ENCODE data around the gene KAZN. TPM values are rescaled to one million over a fixed set of nuclear protein-coding genes. Genes with fewer than 3 reads are reported as not detected.

The KAZN gene
- polyA plus RNA-seq, 1 experiment, result 5.5 TPM

DNA sequence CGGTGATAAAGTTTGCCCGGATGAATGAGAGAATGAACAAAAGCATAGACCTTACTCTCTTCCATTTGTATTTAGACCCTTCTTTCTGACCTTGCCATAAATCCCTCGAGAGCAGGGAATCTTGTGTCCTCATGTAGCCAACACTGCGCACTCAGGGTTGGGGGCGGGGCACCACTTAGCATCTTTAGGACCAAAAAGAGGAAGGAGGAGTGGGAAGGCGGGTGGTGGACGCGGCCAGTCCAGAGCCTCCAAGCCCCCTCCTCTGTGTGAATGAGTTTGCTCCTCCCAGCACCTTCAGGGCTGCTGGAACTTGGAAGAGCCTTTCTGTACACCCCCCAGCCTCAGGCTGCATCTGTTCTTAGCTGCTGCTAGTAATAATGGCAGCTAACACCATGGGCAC, 413.2 kb downstream of the KAZN start:
- no peak for DNase-seq (ENCODE audit: low read depth)
- CTCF ChIA-PET, result interaction anchor here (1.2 to 2.9 kb wide), 2 partner anchors 12 to 16 kb away, joined by 3 to 14 read pairs; no protein-coding TSS in a partner anchor
- POLR2A ChIA-PET, result no interaction called here
- no peak overlapping the region for H3K4me3 ChIP-seq (ENCODE audit: low read depth, low read length)
- no peak for TF ChIP-seq CTCF (IDR thresholded peaks at IDR 0.05; ENCODE audit: insufficient read depth, low read depth, low read length)
- no peaks in the 10 kb centered on the region for H3K36me3 ChIP-seq (ENCODE audit: control insufficient read depth, insufficient read depth, low read length)
- no peaks in the 10 kb centered on the region for H3K27me3 ChIP-seq (ENCODE audit: control insufficient read depth, insufficient read depth, low read length)

DNA sequence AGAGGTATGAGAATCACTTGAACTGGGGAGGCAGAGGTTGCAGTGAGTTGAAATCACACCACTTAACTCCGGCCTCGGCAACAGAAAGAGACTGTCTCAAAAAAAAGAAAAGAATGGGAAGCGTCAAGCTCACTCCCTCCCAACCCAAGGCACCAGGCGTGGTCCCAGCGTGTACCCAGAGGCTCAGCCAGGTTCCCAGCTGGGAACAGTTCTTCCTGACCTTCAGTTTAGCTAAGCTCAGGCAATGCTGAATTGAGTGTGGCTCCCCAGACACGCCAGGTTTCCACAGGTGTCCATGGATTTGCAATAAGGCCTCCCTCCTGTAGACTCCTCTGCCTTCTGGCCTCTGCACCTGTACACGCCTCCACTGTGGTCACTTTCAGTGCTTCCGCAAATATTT, 414.3 kb downstream of the KAZN start:
- POLR2A ChIA-PET, result no interaction called here
- CTCF ChIA-PET, result interaction anchor here (2.9 kb wide), 1 partner anchor 15 kb away, joined by 14 read pairs; no protein-coding TSS in a partner anchor

GRCh38 chr1:15013767-15014166, 415.3 kb downstream of the KAZN start:
- CTCF ChIA-PET, result interaction anchor here (2.9 kb wide), 1 partner anchor 14 kb away, joined by 14 read pairs; no protein-coding TSS in a partner anchor
- DNase-seq (ENCODE audit: low read depth), result no peak
- Histone ChIP-seq H3K4me3 (ENCODE audit: low read depth, low read length) (no peak overlapping the region), H3K36me3 (ENCODE audit: control insufficient read depth, insufficient read depth, low read length) (no peaks in the 10 kb centered on the region), H3K27me3 (ENCODE audit: control insufficient read depth, insufficient read depth, low read length) (no peaks in the 10 kb centered on the region)
- TF ChIP-seq CTCF (IDR thresholded peaks at IDR 0.05; ENCODE audit: insufficient read depth, low read depth, low read length), result no peak
- POLR2A ChIA-PET, result no interaction called here

More for the DNA sequence above, 414.3 kb downstream of the KAZN start:
- TF ChIP-seq CTCF (IDR thresholded peaks at IDR 0.05; ENCODE audit: insufficient read depth, low read depth, low read length), result no peak
- Histone ChIP-seq H3K27me3 (ENCODE audit: control insufficient read depth, insufficient read depth, low read length) (no peaks in the 10 kb centered on the region), H3K4me3 (ENCODE audit: low read depth, low read length) (no peak overlapping the region), H3K36me3 (ENCODE audit: control insufficient read depth, insufficient read depth, low read length) (no peaks in the 10 kb centered on the region)
- DNase-seq (ENCODE audit: low read depth), result no peak

DNA sequence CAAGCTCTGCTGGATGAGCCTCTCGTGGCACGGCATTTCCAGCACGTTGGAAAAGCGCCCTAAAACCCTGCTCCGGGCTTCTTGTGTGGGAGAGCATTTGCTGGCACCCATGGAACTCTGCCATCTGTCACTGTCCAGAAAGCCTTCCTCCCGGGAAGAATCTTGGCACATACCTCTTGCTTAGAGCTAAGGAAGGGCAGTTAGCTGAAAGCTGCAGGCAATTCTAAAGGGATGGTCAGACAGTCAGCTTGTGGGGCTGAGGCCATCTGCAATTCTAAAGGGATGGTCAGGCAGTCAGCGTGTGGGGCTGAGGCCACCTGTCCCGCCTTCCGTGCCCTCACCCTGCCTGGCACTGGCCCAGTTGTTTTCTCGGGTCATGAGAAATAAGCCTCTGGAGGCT, 416.0 kb downstream of the KAZN start:
- Histone ChIP-seq H3K36me3 (ENCODE audit: control insufficient read depth, insufficient read depth, low read length) (no peaks in the 10 kb centered on the region), H3K27me3 (ENCODE audit: control insufficient read depth, insufficient read depth, low read length) (no peaks in the 10 kb centered on the region), H3K4me3 (ENCODE audit: low read depth, low read length) (no peak overlapping the region)
- no peak for DNase-seq (ENCODE audit: low read depth)
- TF ChIP-seq CTCF (IDR thresholded peaks at IDR 0.05; ENCODE audit: insufficient read depth, low read depth, low read length), result no peak
- ChIA-PET POLR2A (no interaction called here), CTCF (interaction anchor here (0.9 to 2.9 kb wide), 3 partner anchors 11 to 13 kb away, joined by 3 to 14 read pairs (median 5); no protein-coding TSS in a partner anchor)

GRCh38 chr1:15016001-15016400, 417.5 kb downstream of the KAZN start:
- no peak for DNase-seq (ENCODE audit: low read depth)
- TF ChIP-seq CTCF (IDR thresholded peaks at IDR 0.05; ENCODE audit: insufficient read depth, low read depth, low read length), result no peak
- Histone ChIP-seq H3K4me3 (ENCODE audit: low read depth, low read length) (no peak overlapping the region), H3K27me3 (ENCODE audit: control insufficient read depth, insufficient read depth, low read length) (no peaks in the 10 kb centered on the region), H3K36me3 (ENCODE audit: control insufficient read depth, insufficient read depth, low read length) (no peaks in the 10 kb centered on the region)
- ChIA-PET POLR2A (no interaction called here), CTCF (interaction anchor here (1.1 to 1.3 kb wide), 2 partner anchors 12 kb away, joined by 4 to 5 read pairs; no protein-coding TSS in a partner anchor)

Measured in BJ (cell line).